ENCODE data around the gene ZSCAN31.
"Not testable (repeated sequence)": the region's sequence is repeated elsewhere in the genome, so short reads cannot be mapped to it uniquely, and the experiment has no call there.

The ZSCAN31 gene

GRCh38 chr6:28373925-28374324 is 38.0 kb upstream of the ZSCAN31 start:
- no peak for TF ChIP-seq CTCF (conservative IDR thresholded peaks at IDR 0.05; ENCODE audit: low read depth)
- DNase-seq (ENCODE audit: low spot score), result no peak
- H3K27ac ChIP-seq, result no peak overlapping the region
- POLR2A ChIA-PET (ENCODE audit: low non-redundant PET), result no interaction called here
- CTCF ChIA-PET, result no interaction called here

GRCh38 chr6:28371706-28372451 is 35.9 kb upstream of the ZSCAN31 start:
- TF ChIP-seq CTCF (conservative IDR thresholded peaks at IDR 0.05; ENCODE audit: low read depth), result no peak
- DNase-seq (ENCODE audit: low spot score), result no peak
- no peak overlapping the region for H3K27ac ChIP-seq
- ChIA-PET POLR2A (ENCODE audit: low non-redundant PET) (interaction anchor here (0.6 to 1.1 kb wide), 3 partner anchors 13 to 481 kb away, joined by 4 to 8 read pairs (median 5); a partner anchor contains a TSS), CTCF (interaction anchor here (0.7 kb wide), 2 partner anchors 34 to 748 kb away, joined by 5 to 7 read pairs; no protein-coding TSS in a partner anchor)

DNA sequence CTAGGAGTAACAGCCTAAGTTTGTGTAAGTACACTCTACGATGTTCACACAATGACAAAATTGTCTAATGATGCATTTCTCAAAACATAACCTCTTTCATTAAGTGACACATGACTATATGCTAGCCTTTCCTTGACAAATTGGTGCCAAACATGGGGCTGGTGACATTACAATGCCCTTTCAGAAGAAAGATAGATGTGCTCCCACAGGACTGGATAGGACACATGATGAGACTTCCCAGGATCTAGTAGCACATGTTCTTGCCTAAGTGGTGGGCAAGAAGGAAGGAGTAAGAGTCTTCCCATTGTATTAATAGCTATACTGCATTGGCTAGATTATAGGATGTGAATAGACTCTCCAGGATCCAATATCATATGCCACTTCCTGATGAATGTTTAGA is 35.3 kb upstream of the ZSCAN31 start:
- ChIA-PET CTCF (interaction anchor here (0.7 kb wide), 1 partner anchor 34 kb away, joined by 5 read pairs; no protein-coding TSS in a partner anchor), POLR2A (ENCODE audit: low non-redundant PET) (interaction anchor here (0.6 kb wide), 1 partner anchor 13 kb away, joined by 5 read pairs; no protein-coding TSS in a partner anchor)
- no peak for DNase-seq (ENCODE audit: low spot score)
- no peak for TF ChIP-seq CTCF (conservative IDR thresholded peaks at IDR 0.05; ENCODE audit: low read depth)
- no peak overlapping the region for H3K27ac ChIP-seq

DNA sequence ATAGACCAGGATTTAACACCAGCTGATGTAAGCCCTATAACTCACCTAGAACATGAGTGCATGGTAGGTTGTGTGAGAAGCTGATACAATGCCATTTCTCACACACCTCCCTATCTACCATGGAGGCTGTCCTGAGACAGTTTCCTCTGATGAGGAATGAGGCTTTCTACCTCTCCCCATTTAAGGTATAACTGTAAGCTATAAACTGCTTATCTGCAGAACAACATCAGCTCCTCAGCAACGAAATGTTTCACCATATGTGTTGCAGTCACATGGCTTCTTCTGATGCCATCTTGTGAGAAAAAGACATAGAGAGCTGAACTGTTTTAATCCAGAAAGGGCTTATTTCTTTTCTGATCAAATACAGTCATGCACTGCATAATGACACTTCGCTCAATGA is 34.5 kb upstream of the ZSCAN31 start:
- TF ChIP-seq CTCF (conservative IDR thresholded peaks at IDR 0.05; ENCODE audit: low read depth), result no peak
- POLR2A ChIA-PET (ENCODE audit: low non-redundant PET), result no interaction called here
- H3K27ac ChIP-seq, result no peak overlapping the region
- no peak for DNase-seq (ENCODE audit: low spot score)
- CTCF ChIA-PET, result interaction anchor here (0.9 kb wide), 1 partner anchor 14 kb away, joined by 4 read pairs; no protein-coding TSS in a partner anchor

DNA sequence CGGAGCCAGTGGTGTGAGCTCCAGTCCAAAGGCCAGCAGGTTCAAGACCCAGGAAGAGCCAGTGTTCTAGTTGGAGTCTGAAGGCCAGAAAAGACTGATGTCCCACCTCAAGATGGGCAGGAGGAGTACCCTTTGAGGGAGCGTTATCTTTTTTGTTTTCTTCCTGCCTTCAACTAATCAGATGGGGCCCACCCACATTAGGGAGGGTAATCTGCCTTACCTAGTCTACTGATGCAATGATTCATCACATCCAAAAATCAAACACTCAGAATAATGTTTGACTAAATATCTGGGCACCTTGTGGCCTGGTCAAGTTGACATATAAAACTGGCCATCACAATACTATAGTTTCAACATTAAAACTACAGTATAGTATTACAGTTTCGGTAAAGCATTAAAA is 33.5 kb upstream of the ZSCAN31 start:
- no peak overlapping the region for H3K27ac ChIP-seq
- TF ChIP-seq CTCF (conservative IDR thresholded peaks at IDR 0.05; ENCODE audit: low read depth), result no peak
- ChIA-PET POLR2A (ENCODE audit: low non-redundant PET) (no interaction called here), CTCF (no interaction called here)
- DNase-seq (ENCODE audit: low spot score), result no peak

GRCh38 chr6:28368522-28368921 is 32.6 kb upstream of the ZSCAN31 start:
- DNase-seq (ENCODE audit: low spot score), result no peak
- no peak overlapping the region for H3K27ac ChIP-seq
- CTCF ChIA-PET, result no interaction called here
- POLR2A ChIA-PET (ENCODE audit: low non-redundant PET), result no interaction called here
- TF ChIP-seq CTCF (conservative IDR thresholded peaks at IDR 0.05; ENCODE audit: low read depth), result no peak

GRCh38 chr6:28365590-28365989 is 29.6 kb upstream of the ZSCAN31 start:
- DNase-seq (ENCODE audit: low spot score); POLR2A ChIA-PET (ENCODE audit: low non-redundant PET); H3K27ac ChIP-seq: not testable (repeated sequence)
- CTCF ChIA-PET, result interaction anchor here (1.5 kb wide), 1 partner anchor 10 kb away, joined by 3 read pairs; no protein-coding TSS in a partner anchor
